Naive thymus-derived CD8-positive, alpha-beta T cell (primary cell): ENCODE measurements around the gene CDK12. TPM values are rescaled to one million over a fixed set of nuclear protein-coding genes. Genes with fewer than 3 reads are reported as not detected.
A peak's percentile ranks its signal among the peaks of the same experiment; 100 is the strongest.
"Not testable (repeated sequence)": the region's sequence is repeated elsewhere in the genome, so short reads cannot be mapped to it uniquely, and the experiment has no call there.

ENCODE experiments used
- ATAC-seq, 2 donors: fragments of 150-1000 bp; cut with Tn5 transposase in 1 of 2; sonication (Bioruptor Pico), chemical (Tn5 transposase) in 1 of 2; 1 replicate in 1 of 2; 2 replicates in 1 of 2; pipeline ENCODE4 v1.10.0; 2021; ENCODE audit warnings: mild to moderate bottlenecking in 2 of 2, moderate library complexity in 2 of 2
- POLR2A ChIA-PET: fragments of 350-600 bp; sonication (Branson Sonifier 250); formaldehyde crosslinking; loops from one replicate; lab custom pipeline; 2021; ENCODE audit warnings: antibody characterized with exemption; lab: Charles Lee
- DNase-seq, 10 donors: peaks; one replicate each; pipeline versions ENCODE4 v3.0.0 to v3.0.0-alpha.2; 2020 to 2022
- H3K27ac Mint-ChIP-seq, 10 donors: one replicate each; pipeline ENCODE4 v1.8.0; 2020 to 2022; ENCODE audit warnings: mild to moderate bottlenecking in 10 of 10, mixed read lengths in 10 of 10, moderate library complexity in 4 of 10, inconsistent platforms in 1 of 10
- H3K27me3 Mint-ChIP-seq, 5 donors: one replicate each; pipeline ENCODE4 v1.8.0; 2021 to 2022; ENCODE audit warnings: mixed read lengths in 5 of 5
- H3K36me3 Mint-ChIP-seq, 3 donors: one replicate each; pipeline ENCODE4 v1.8.0; 2020 to 2022; ENCODE audit warnings: mixed read lengths in 3 of 3, mild to moderate bottlenecking in 2 of 3, inconsistent platforms in 1 of 3
- H3K4me1 Mint-ChIP-seq, 4 donors: one replicate each; pipeline ENCODE4 v1.8.0; 2021 to 2022; ENCODE audit warnings: mixed read lengths in 4 of 4
- H3K4me3 Mint-ChIP-seq, 10 donors: one replicate each; pipeline ENCODE4 v1.8.0; 2020 to 2022; ENCODE audit warnings: mild to moderate bottlenecking in 10 of 10, mixed read lengths in 10 of 10, moderate library complexity in 6 of 10, inconsistent platforms in 1 of 10
- H3K9me3 Mint-ChIP-seq, 9 donors: one replicate each; pipeline ENCODE4 v1.8.0; 2020 to 2022; ENCODE audit warnings: mixed read lengths in 9 of 9, mild to moderate bottlenecking in 3 of 9, inconsistent platforms in 1 of 9, moderate library complexity in 1 of 9
- polyA plus RNA-seq, 3 donors: library from polyadenylated mRNA; unstranded; fragments of 300-500 nt; fragmentation: Illumina TruSeq; gene quantifications; one replicate each; pipeline ENCODE4 v1.2.3, GENCODE V29; 2021
- total RNA-seq, 8 experiments: library from RNA in 2 of 8; stranded (reverse) in 2 of 8; gene quantifications; one replicate each; pipeline ENCODE4 v1.2.3 and lab custom pipeline; 2021 to 2026

Gene CDK12
- total and polyA plus RNA-seq, 5 experiments from 2014 or later: 3.2 to 114 (median 7.1) TPM

DNA sequence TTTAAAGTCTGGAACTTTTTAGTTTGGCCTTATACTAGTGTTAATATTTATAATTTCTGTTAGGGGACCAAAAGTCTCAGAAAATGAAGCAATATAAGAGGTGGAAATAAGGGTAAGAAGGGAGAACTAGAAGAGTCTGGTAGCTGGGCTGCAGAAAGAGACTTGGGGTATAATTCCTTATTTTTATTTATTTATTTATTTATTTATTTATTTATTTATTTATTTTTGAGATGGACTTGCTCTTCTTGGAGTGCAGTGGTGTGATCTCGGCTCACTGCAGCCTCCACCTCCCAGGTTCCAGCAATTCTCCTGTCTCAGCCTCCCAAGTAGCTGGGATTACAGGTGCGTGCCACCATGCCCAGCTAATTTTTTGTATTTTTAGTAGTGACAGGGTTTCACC, 76.1 kb downstream of the CDK12 start:
- POLR2A ChIA-PET: interaction anchor here (1.5 kb wide), 1 partner anchor 10 kb away, joined by 3 read pairs; no protein-coding TSS in a partner anchor

GRCh38 chr17:39538866-39539265, 77.6 kb downstream of the CDK12 start:
- Mint-ChIP-seq H3K36me3 (no peaks in the 10 kb centered on the region), H3K4me1 (peaks cover 18 to 27% (median 22%) of the 10 kb centered on the region in 4 donors), H3K27ac (peak overlapping the region in 1 of 10 donors; percentile 15), H3K9me3 (no peaks in the 10 kb centered on the region), H3K27me3 (no peaks in the 10 kb centered on the region), H3K4me3 (peak overlapping the region in 1 of 10 donors; percentile 5)
- peak in 2 of 10 donors; percentile 22 to 23 for DNase-seq
- POLR2A ChIA-PET: no interaction called here
- ATAC-seq: peak; percentile 42 to 70

More for the DNA sequence above, 76.1 kb downstream of the CDK12 start:
- not testable (repeated sequence) for H3K36me3 Mint-ChIP-seq, H3K27ac Mint-ChIP-seq, H3K27me3 Mint-ChIP-seq, H3K9me3 Mint-ChIP-seq, ATAC-seq, DNase-seq, H3K4me3 Mint-ChIP-seq
- peaks cover 18 to 27% (median 22%) of the 10 kb centered on the region in 4 donors for H3K4me1 Mint-ChIP-seq

DNA sequence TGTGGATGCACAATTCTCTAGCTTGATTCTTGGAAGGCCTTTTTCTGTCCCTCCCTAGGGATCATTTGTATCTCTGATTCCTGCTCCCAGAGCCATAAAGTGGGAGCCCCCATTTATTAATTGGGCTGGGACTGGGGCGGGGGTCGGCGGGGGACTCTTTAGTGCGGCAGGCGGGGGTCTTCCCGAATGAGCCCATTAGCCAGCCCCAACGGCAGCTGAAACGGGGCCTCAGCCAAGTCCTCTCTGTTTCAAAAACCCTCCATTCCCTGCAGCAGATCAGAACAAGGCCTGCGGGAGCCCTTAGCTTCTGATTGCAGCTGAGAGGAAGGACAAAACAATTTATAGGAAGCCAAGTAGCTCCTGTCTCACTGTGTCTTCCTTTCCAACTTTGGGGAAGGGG, 79.3 kb downstream of the CDK12 start:
- POLR2A ChIA-PET: interaction anchor here (0.6 kb wide), 2 partner anchors 48 to 333 kb away, joined by 3 to 4 read pairs; no protein-coding TSS in a partner anchor
- H3K36me3 Mint-ChIP-seq: peaks cover 0 to 5% (median 2%) of the 10 kb centered on the region in 3 donors
- H3K4me3 Mint-ChIP-seq: no peak overlapping the region

GRCh38 chr17:39541652-39542051, 80.4 kb downstream of the CDK12 start:
- Mint-ChIP-seq H3K4me1 (peaks cover 18 to 24% (median 21%) of the 10 kb centered on the region in 4 donors), H3K27ac (no peak overlapping the region), H3K4me3 (no peak overlapping the region), H3K27me3 (no peaks in the 10 kb centered on the region), H3K9me3 (no peaks in the 10 kb centered on the region), H3K36me3 (peaks cover 0 to 16% (median 5%) of the 10 kb centered on the region in 3 donors)
- ATAC-seq (no peak), DNase-seq (no peak)
- POLR2A ChIA-PET: no interaction called here

More for the DNA sequence above, 79.3 kb downstream of the CDK12 start:
- no peaks in the 10 kb centered on the region for H3K9me3 Mint-ChIP-seq
- ATAC-seq (no peak), DNase-seq (no peak)
- H3K4me1 Mint-ChIP-seq: peaks cover 16 to 24% (median 21%) of the 10 kb centered on the region in 4 donors
- no peaks in the 10 kb centered on the region for H3K27me3 Mint-ChIP-seq
- no peak overlapping the region for H3K27ac Mint-ChIP-seq

- peaks cover 17 to 25% (median 18%) of the 10 kb centered on the region in 4 donors for H3K4me1 Mint-ChIP-seq
- POLR2A ChIA-PET: no interaction called here
- H3K36me3 Mint-ChIP-seq: peaks cover 0 to 27% (median 14%) of the 10 kb centered on the region in 3 donors
- H3K4me3 Mint-ChIP-seq: no peak overlapping the region
- H3K9me3 Mint-ChIP-seq: no peaks in the 10 kb centered on the region
- H3K27me3 Mint-ChIP-seq: no peaks in the 10 kb centered on the region
- H3K27ac Mint-ChIP-seq: no peak overlapping the region
- DNase-seq (no peak), ATAC-seq (no peak)
These were observed 81.9 kb downstream of the CDK12 start for GRCh38 chr17:39543176-39543575.

- peaks cover 0 to 27% (median 14%) of the 10 kb centered on the region in 3 donors for H3K36me3 Mint-ChIP-seq
- peaks cover 14 to 20% (median 15%) of the 10 kb centered on the region in 4 donors for H3K4me1 Mint-ChIP-seq
- no peak for ATAC-seq
- H3K27me3 Mint-ChIP-seq: no peaks in the 10 kb centered on the region
- H3K9me3 Mint-ChIP-seq: no peaks in the 10 kb centered on the region
- no peak for DNase-seq
- no peak overlapping the region for H3K4me3 Mint-ChIP-seq
- no peak overlapping the region for H3K27ac Mint-ChIP-seq
- POLR2A ChIA-PET: no interaction called here
These were observed 82.4 kb downstream of the CDK12 start for GRCh38 chr17:39543664-39544063.

- POLR2A ChIA-PET, DNase-seq, H3K27ac Mint-ChIP-seq, H3K4me3 Mint-ChIP-seq, ATAC-seq, H3K27me3 Mint-ChIP-seq, H3K9me3 Mint-ChIP-seq: not testable (repeated sequence)
- peaks cover 7 to 14% (median 8%) of the 10 kb centered on the region in 4 donors for H3K4me1 Mint-ChIP-seq
- peaks cover 0 to 31% (median 14%) of the 10 kb centered on the region in 3 donors for H3K36me3 Mint-ChIP-seq
These were observed 83.1 kb downstream of the CDK12 start for GRCh38 chr17:39544361-39544760.

DNA sequence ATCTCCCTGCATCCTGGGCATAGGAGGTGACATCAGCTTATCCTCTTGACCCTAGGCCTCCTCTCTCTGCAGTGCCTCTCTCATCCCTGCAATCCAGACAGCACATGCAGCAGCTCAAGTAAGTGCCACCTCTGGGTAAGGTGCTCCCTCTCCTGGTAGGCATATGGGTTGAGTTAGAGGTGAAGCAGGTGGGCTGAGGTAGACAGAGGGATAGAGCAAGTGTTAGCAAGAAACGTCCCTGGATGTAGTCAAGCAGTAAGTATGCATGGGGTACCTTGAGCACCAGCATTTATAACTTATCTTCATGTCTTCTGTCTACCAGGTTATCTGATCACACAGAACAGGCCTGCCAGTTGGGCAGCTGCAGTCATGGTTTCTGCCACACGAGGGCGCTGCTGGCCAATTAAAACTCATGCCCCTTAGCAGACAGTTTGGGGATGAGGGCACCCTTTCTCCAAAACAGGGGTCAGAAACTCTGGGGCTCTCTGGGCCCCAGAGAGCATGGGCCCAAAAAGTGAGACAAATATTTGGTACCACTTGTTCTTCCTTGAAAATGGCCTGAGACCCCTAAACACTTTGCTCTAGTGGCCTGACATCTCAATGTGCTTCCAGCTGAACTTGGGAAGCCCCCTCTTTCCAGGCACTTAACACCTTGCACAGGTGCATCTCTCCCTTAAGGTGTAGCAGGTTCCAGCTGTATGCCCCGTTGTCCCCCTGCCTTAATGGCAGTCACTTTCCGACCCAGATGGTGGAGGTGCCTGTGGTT, 86.6 kb downstream of the CDK12 start:
- H3K36me3 Mint-ChIP-seq: peaks cover 0 to 66% (median 25%) of the 10 kb centered on the region in 3 donors
- ATAC-seq (peak; percentile 77), DNase-seq (peak; percentile 49 to 81 (median 72))
- POLR2A ChIA-PET: interaction anchor here (0.6 to 0.8 kb wide), 3 partner anchors 11 to 599 kb away, joined by 3 read pairs; no protein-coding TSS in a partner anchor
- peaks cover 0 to 30% (median 3%) of the 10 kb centered on the region in 4 donors for H3K4me1 Mint-ChIP-seq
- H3K27ac Mint-ChIP-seq: peak overlapping the region in 1 of 10 donors; percentile 27
- no peaks in the 10 kb centered on the region for H3K9me3 Mint-ChIP-seq
- no peaks in the 10 kb centered on the region for H3K27me3 Mint-ChIP-seq
- no peak overlapping the region for H3K4me3 Mint-ChIP-seq

DNA sequence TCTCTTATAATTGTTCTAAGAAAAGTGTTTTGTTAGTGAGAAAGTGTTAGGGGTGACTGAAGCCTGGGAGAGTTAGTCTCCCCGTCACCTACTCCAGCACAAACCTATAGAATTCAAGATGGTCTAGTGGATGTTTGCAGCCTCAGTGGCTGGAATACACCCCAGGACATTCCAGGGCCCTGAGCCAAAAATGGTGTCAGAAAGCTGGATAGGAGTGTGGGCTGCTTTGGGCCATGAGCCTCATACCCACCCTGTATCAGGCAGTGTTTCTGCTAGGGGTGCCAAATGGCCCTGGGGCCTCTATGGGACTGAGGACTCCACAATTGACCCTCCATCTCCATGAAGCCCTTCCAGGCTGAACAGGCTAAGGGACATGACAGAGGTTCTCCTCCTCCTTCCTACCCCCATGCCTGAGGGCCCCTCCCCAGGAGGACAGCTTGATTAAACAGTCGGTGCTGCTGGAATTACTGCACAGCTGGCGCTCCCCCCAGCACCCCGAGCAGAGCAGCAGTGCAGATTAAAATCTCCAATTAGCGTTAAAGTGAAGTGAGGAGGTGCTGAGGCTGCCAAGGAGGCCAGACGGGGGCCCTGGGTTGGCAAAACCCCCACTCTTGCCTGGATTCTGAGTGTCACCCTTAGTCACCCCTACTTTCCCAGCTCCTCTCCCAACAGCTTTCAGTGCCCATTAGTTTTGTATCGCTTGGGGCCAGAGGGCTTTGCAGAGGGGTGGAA, 87.4 kb downstream of the CDK12 start:
- POLR2A ChIA-PET: no interaction called here
- ATAC-seq (no peak), DNase-seq (no peak)
- peaks cover 0 to 30% (median 4%) of the 10 kb centered on the region in 4 donors for H3K4me1 Mint-ChIP-seq
- no peaks in the 10 kb centered on the region for H3K27me3 Mint-ChIP-seq
- peaks cover 0 to 73% (median 25%) of the 10 kb centered on the region in 3 donors for H3K36me3 Mint-ChIP-seq
- no peak overlapping the region for H3K27ac Mint-ChIP-seq
- no peaks in the 10 kb centered on the region for H3K9me3 Mint-ChIP-seq
- no peak overlapping the region for H3K4me3 Mint-ChIP-seq

GRCh38 chr17:39549747-39550573, 88.7 kb downstream of the CDK12 start:
- Mint-ChIP-seq H3K27ac (peak overlapping the region in 1 of 10 donors; percentile 16), H3K27me3 (no peaks in the 10 kb centered on the region), H3K36me3 (peaks cover 0 to 80% (median 24%) of the 10 kb centered on the region in 3 donors), H3K4me1 (peaks cover 0 to 30% (median 3%) of the 10 kb centered on the region in 4 donors), H3K9me3 (no peaks in the 10 kb centered on the region), H3K4me3 (no peak overlapping the region)
- ATAC-seq: no peak
- POLR2A ChIA-PET: interaction anchor here (0.6 kb wide), 1 partner anchor 161 kb away, joined by 4 read pairs; no protein-coding TSS in a partner anchor
- no peak for DNase-seq

GRCh38 chr17:39551879-39552278, 90.6 kb downstream of the CDK12 start:
- DNase-seq (no peak), ATAC-seq (no peak)
- H3K27me3 Mint-ChIP-seq: no peaks in the 10 kb centered on the region
- H3K4me1 Mint-ChIP-seq: peaks cover 0 to 30% (median 2%) of the 10 kb centered on the region in 4 donors
- peaks cover 0 to 78% (median 27%) of the 10 kb centered on the region in 3 donors for H3K36me3 Mint-ChIP-seq
- POLR2A ChIA-PET: interaction anchor here (0.6 to 1.1 kb wide), 2 partner anchors 12 to 66 kb away, joined by 3 to 4 read pairs; no protein-coding TSS in a partner anchor
- no peak overlapping the region for H3K4me3 Mint-ChIP-seq
- H3K9me3 Mint-ChIP-seq: no peaks in the 10 kb centered on the region
- H3K27ac Mint-ChIP-seq: no peak overlapping the region
